Kidney epithelial cell (primary cell): ENCODE data around the gene KCNIP4. TPM values are rescaled to one million over a fixed set of nuclear protein-coding genes. Genes with fewer than 3 reads are reported as not detected.

Experiments
- DNase-seq: peaks from one replicate; pipeline ENCODE4 v3.0.0-alpha.2; 2010; ENCODE audit warnings: low read depth
- H3K27me3 ChIP-seq: 2 replicates; pipeline ENCODE4 v1.6.0; 2011; ENCODE audit warnings: low read length; ENCODE audit not compliant: control insufficient read depth, insufficient read depth
- H3K36me3 ChIP-seq: 2 replicates; pipeline ENCODE4 v1.5.1; 2011; ENCODE audit warnings: low read length; ENCODE audit not compliant: control insufficient read depth, insufficient read depth
- H3K4me3 ChIP-seq: 2 replicates; pipeline ENCODE4 v1.5.1; 2011; ENCODE audit warnings: low read depth, mild to moderate bottlenecking, control low read depth, low read length
- total RNA-seq: library from RNA; depleted of rRNA; stranded (reverse); fragments of >200 nt; gene quantifications from 2 replicates; pipeline ENCODE4 v1.2.3, GENCODE V29; 2015
- TF ChIP-seq, protein P1 (sequence below): IDR thresholded peaks from 2 replicates; pipeline ENCODE4 v1.5.1; 2011; ENCODE audit warnings: mild to moderate bottlenecking, moderate library complexity, low read length, control low read depth, inconsistent platforms; ENCODE audit not compliant: insufficient read depth, poor library complexity, severe bottlenecking

KCNIP4 gene
- total RNA-seq, 1 donor from 2014 or later, result 5.5 TPM

DNA sequence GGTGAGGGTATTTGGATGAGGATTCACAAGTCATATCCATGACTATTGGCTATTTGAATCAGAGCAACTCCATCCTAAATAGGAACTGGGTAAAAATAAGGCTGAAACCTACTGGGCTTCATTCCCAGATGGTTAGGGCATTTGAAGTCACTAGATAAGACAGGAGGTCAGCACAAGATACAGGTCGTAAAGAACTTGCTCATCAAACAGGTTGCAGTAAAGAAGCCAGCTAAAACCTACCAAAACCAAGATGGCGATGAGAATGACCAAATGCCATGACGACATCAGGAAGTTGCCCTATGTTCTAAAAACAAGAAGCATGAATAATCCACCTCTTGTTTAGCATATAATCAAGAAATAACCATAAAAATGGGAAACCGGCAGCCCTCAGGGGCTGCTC, 1023.4 kb downstream of the KCNIP4 start:
- Histone ChIP-seq H3K36me3 (no peaks in the 10 kb centered on the region), H3K4me3 (no peak overlapping the region), H3K27me3 (no peaks in the 10 kb centered on the region)
- TF ChIP-seq, protein P1, sequence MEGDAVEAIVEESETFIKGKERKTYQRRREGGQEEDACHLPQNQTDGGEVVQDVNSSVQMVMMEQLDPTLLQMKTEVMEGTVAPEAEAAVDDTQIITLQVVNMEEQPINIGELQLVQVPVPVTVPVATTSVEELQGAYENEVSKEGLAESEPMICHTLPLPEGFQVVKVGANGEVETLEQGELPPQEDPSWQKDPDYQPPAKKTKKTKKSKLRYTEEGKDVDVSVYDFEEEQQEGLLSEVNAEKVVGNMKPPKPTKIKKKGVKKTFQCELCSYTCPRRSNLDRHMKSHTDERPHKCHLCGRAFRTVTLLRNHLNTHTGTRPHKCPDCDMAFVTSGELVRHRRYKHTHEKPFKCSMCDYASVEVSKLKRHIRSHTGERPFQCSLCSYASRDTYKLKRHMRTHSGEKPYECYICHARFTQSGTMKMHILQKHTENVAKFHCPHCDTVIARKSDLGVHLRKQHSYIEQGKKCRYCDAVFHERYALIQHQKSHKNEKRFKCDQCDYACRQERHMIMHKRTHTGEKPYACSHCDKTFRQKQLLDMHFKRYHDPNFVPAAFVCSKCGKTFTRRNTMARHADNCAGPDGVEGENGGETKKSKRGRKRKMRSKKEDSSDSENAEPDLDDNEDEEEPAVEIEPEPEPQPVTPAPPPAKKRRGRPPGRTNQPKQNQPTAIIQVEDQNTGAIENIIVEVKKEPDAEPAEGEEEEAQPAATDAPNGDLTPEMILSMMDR, result no peak
- no peak for DNase-seq

- Histone ChIP-seq H3K36me3 (no peaks in the 10 kb centered on the region), H3K27me3 (no peaks in the 10 kb centered on the region), H3K4me3 (no peak overlapping the region)
- TF ChIP-seq, protein P1, result no peak
- DNase-seq, result no peak
These were observed 1025.6 kb downstream of the KCNIP4 start for GRCh38 chr4:20922962-20923361.

DNA sequence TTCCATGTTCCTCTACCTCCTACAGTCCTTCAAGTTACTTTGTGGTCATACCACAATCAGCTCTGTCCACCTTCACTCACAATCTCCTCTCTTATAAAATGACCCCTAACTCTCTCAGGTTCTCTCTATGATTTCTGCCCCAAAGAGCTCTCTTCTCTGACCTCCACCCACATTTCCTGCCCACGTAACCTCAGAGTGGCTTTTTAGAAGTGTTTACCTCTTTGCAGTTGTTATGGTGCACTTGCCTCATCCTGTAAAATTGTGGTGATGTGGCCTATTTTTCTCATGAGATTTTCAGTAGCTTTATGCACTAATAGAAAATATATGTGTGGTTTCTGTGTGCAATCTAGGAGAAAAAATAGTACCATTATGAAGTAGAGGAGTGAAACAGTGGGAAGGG, 1032.5 kb downstream of the KCNIP4 start:
- TF ChIP-seq, protein P1, result no peak
- no peaks in the 10 kb centered on the region for H3K27me3 ChIP-seq
- no peaks in the 10 kb centered on the region for H3K36me3 ChIP-seq
- DNase-seq, result no peak
- H3K4me3 ChIP-seq, result no peak overlapping the region

GRCh38 chr4:20904966-20905365, 1043.6 kb downstream of the KCNIP4 start:
- TF ChIP-seq, protein P1, result no peak
- no peak for DNase-seq
- Histone ChIP-seq H3K36me3 (no peaks in the 10 kb centered on the region), H3K4me3 (no peak overlapping the region), H3K27me3 (no peaks in the 10 kb centered on the region)

DNA sequence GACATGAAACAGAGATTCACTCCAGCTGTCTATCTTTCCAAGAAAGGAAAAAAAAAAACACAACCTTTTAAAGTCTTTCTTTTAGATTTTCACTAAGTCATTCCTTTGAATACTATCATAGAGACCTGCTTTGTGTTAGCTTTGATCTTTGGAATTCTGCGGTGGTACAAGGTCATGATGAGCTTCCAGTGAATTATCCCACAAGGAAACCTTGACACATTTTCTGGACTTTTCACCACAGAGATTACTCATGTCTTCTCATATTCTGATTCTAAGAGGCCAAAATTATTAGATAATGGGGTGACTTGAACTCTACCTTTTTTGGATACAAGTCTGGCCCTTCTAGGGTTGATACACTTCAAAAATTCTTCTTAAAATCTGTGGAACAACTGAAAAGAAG, 1046.7 kb downstream of the KCNIP4 start:
- TF ChIP-seq, protein P1, result no peak
- no peak overlapping the region for H3K4me3 ChIP-seq
- DNase-seq, result no peak
- H3K36me3 ChIP-seq, result no peaks in the 10 kb centered on the region
- no peaks in the 10 kb centered on the region for H3K27me3 ChIP-seq

DNA sequence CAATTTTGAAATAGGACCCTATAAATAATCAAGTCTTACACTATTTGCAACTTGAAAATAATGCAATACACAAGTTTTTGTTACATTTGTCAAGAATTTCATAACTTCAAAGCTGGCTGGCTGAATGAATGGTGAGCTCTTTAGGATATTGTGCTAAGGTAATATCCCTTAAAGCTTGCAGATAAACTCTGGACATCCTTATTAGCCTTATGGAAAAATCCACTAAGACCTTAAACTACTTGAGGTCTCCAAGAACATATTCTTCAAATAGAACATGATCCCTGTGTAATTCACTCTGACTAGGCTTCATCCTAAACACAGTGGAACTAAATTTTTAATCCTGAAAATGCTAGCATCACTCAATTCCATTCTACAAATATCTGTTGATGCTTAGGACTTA, 1049.0 kb downstream of the KCNIP4 start:
- H3K4me3 ChIP-seq, result no peak overlapping the region
- H3K27me3 ChIP-seq, result no peaks in the 10 kb centered on the region
- no peak for DNase-seq
- TF ChIP-seq, protein P1, result no peak
- H3K36me3 ChIP-seq, result no peaks in the 10 kb centered on the region
